GM12872 (cell line): ENCODE measurements around the gene DCUN1D4.

Experiments used
- CTCF ChIP-seq: IDR thresholded peaks from 3 replicates; pipeline ENCODE4 v1.5.1; 2011; ENCODE audit warnings: low read depth, mild to moderate bottlenecking, low read length, moderate library complexity; ENCODE audit not compliant: insufficient read depth

Gene DCUN1D4

GRCh38 chr4:51835855-51836254, 7.1 kb upstream of the DCUN1D4 start:
- TF ChIP-seq CTCF, result no peak

GRCh38 chr4:51836549-51836948, 6.4 kb upstream of the DCUN1D4 start:
- no peak for TF ChIP-seq CTCF

GRCh38 chr4:51840781-51841180, 2.2 kb upstream of the DCUN1D4 start:
- no peak for TF ChIP-seq CTCF

- TF ChIP-seq CTCF, result no peak
Observed at GRCh38 chr4:51842167-51842553, 793 bp upstream of the DCUN1D4 start.

GRCh38 chr4:51843309-51844152, 578 bp downstream of the DCUN1D4 start:
- TF ChIP-seq CTCF, result no peak

GRCh38 chr4:51844153-51845054, 1.5 kb downstream of the DCUN1D4 start:
- TF ChIP-seq CTCF, result no peak

- TF ChIP-seq CTCF, result no peak
Observed at GRCh38 chr4:51845055-51845426, 2.1 kb downstream of the DCUN1D4 start.
